Activated T-cell treated with anti-CD3 and anti-CD28 coated beads, Interleukin-2, amount 50 U/mL, for 4 hours (primary cell): ENCODE data around the gene MAD2L2. TPM values are rescaled to one million over a fixed set of nuclear protein-coding genes. Genes with fewer than 3 reads are reported as not detected.

Source experiments
- ATAC-seq, 2 donors: fragments of 200-7000 bp; cut with Tn5 transposase; one replicate each; pipeline ENCODE4 v1.10.0; 2021
- DNase-seq: peaks from one replicate; pipeline ENCODE4 v3.0.0-alpha.2; 2020
- H3K27me3 Mint-ChIP-seq: one replicate; pipeline ENCODE4 v1.8.0; 2021; ENCODE audit warnings: low read depth, mixed read lengths
- H3K36me3 Mint-ChIP-seq: one replicate; pipeline ENCODE4 v1.8.0; 2022; ENCODE audit warnings: mixed read lengths; ENCODE audit not compliant: insufficient read depth
- H3K4me1 Mint-ChIP-seq: one replicate; pipeline ENCODE4 v1.8.0; 2021; ENCODE audit warnings: low read depth, mixed read lengths
- H3K4me3 Mint-ChIP-seq: one replicate; pipeline ENCODE4 v1.8.0; 2021; ENCODE audit warnings: mild to moderate bottlenecking, moderate library complexity, mixed read lengths
- H3K9me3 Mint-ChIP-seq: one replicate; pipeline ENCODE4 v1.8.0; 2021; ENCODE audit warnings: mixed read lengths
- total RNA-seq, 3 donors: library from RNA; stranded (reverse); gene quantifications; one replicate each; pipeline ENCODE4 v1.2.1, GENCODE V29; 2021

MAD2L2 gene
- total RNA-seq, 3 donors from 2014 or later, result 60.7 to 67.1 (median 63.0) TPM

- H3K4me1 Mint-ChIP-seq, result peaks cover 7% of the 10 kb centered on the region
- H3K36me3 Mint-ChIP-seq, result no peaks in the 10 kb centered on the region
- H3K4me3 Mint-ChIP-seq, result no peak overlapping the region
- peaks cover 16% of the 10 kb centered on the region for H3K27me3 Mint-ChIP-seq
- H3K9me3 Mint-ChIP-seq, result no peaks in the 10 kb centered on the region
- ATAC-seq, result no peak
- no peak for DNase-seq
Measured at GRCh38 chr1:11697893-11698210, 16.9 kb upstream of the MAD2L2 start.

GRCh38 chr1:11697188-11697892 lies 16.4 kb upstream of the MAD2L2 start:
- DNase-seq (no peak), ATAC-seq (no peak)
- H3K4me1 Mint-ChIP-seq, result peaks cover 12% of the 10 kb centered on the region
- H3K9me3 Mint-ChIP-seq, result no peaks in the 10 kb centered on the region
- no peak overlapping the region for H3K4me3 Mint-ChIP-seq
- H3K27me3 Mint-ChIP-seq, result peaks cover 19% of the 10 kb centered on the region
- no peaks in the 10 kb centered on the region for H3K36me3 Mint-ChIP-seq

GRCh38 chr1:11695861-11696260 lies 14.9 kb upstream of the MAD2L2 start:
- peaks cover 19% of the 10 kb centered on the region for H3K27me3 Mint-ChIP-seq
- no peak for ATAC-seq
- H3K36me3 Mint-ChIP-seq, result no peaks in the 10 kb centered on the region
- DNase-seq, result no peak
- peaks cover 15% of the 10 kb centered on the region for H3K4me1 Mint-ChIP-seq
- no peaks in the 10 kb centered on the region for H3K9me3 Mint-ChIP-seq
- H3K4me3 Mint-ChIP-seq, result no peak overlapping the region

GRCh38 chr1:11693917-11694316 lies 13.0 kb upstream of the MAD2L2 start:
- Mint-ChIP-seq H3K4me1 (peaks cover 25% of the 10 kb centered on the region), H3K9me3 (no peaks in the 10 kb centered on the region), H3K36me3 (no peaks in the 10 kb centered on the region), H3K27me3 (peaks cover 35% of the 10 kb centered on the region), H3K4me3 (no peak overlapping the region)
- DNase-seq, result no peak
- no peak for ATAC-seq

GRCh38 chr1:11693024-11693590 lies 12.2 kb upstream of the MAD2L2 start:
- Mint-ChIP-seq H3K9me3 (no peaks in the 10 kb centered on the region), H3K4me3 (peak overlapping the region; percentile 55), H3K36me3 (no peaks in the 10 kb centered on the region), H3K27me3 (peaks cover 43% of the 10 kb centered on the region), H3K4me1 (peaks cover 25% of the 10 kb centered on the region)
- DNase-seq (peak; percentile 16), ATAC-seq (peak; percentile 73 to 74)

GRCh38 chr1:11691928-11692711 lies 11.2 kb upstream of the MAD2L2 start:
- Mint-ChIP-seq H3K36me3 (no peaks in the 10 kb centered on the region), H3K4me1 (peaks cover 25% of the 10 kb centered on the region), H3K4me3 (peak overlapping the region; percentile 63), H3K27me3 (peaks cover 53% of the 10 kb centered on the region), H3K9me3 (no peaks in the 10 kb centered on the region)
- ATAC-seq (no peak), DNase-seq (no peak)

GRCh38 chr1:11691302-11691914 lies 10.5 kb upstream of the MAD2L2 start, which contains the start of gene DRAXIN:
Gene DRAXIN (plus strand): TSS chr1:11691710. CDS start chr1:11706259, 14,549 bp downstream.
- no peaks in the 10 kb centered on the region for H3K36me3 Mint-ChIP-seq
- H3K27me3 Mint-ChIP-seq, result peaks cover 53% of the 10 kb centered on the region
- DNase-seq, result no peak
- H3K4me3 Mint-ChIP-seq, result peak within 1 kb of the TSS; percentile 63
- ATAC-seq, result peak; percentile 47 to 51
- peaks cover 25% of the 10 kb centered on the region for H3K4me1 Mint-ChIP-seq
- no peaks in the 10 kb centered on the region for H3K9me3 Mint-ChIP-seq

GRCh38 chr1:11690397-11691301 lies 9.7 kb upstream of the MAD2L2 start:
- DNase-seq, result no peak
- no peak for ATAC-seq
- Mint-ChIP-seq H3K27me3 (peaks cover 56% of the 10 kb centered on the region), H3K36me3 (no peaks in the 10 kb centered on the region), H3K9me3 (no peaks in the 10 kb centered on the region), H3K4me1 (peaks cover 25% of the 10 kb centered on the region), H3K4me3 (peak overlapping the region; percentile 34)

GRCh38 chr1:11688506-11688905 lies 7.6 kb upstream of the MAD2L2 start:
- ATAC-seq (no peak), DNase-seq (no peak)
- Mint-ChIP-seq H3K27me3 (peaks cover 48% of the 10 kb centered on the region), H3K4me1 (peaks cover 22% of the 10 kb centered on the region), H3K9me3 (no peaks in the 10 kb centered on the region), H3K4me3 (no peak overlapping the region), H3K36me3 (no peaks in the 10 kb centered on the region)

GRCh38 chr1:11685210-11685752 lies 4.3 kb upstream of the MAD2L2 start:
- H3K36me3 Mint-ChIP-seq, result no peaks in the 10 kb centered on the region
- DNase-seq, result no peak
- H3K4me1 Mint-ChIP-seq, result peaks cover 8% of the 10 kb centered on the region
- H3K4me3 Mint-ChIP-seq, result no peak overlapping the region
- no peak for ATAC-seq
- H3K9me3 Mint-ChIP-seq, result no peaks in the 10 kb centered on the region
- peaks cover 31% of the 10 kb centered on the region for H3K27me3 Mint-ChIP-seq

GRCh38 chr1:11684070-11684469 lies 3.1 kb upstream of the MAD2L2 start:
- no peak for ATAC-seq
- H3K4me1 Mint-ChIP-seq, result peaks cover 11% of the 10 kb centered on the region

GRCh38 chr1:11682799-11683198 lies 1.9 kb upstream of the MAD2L2 start:
- Mint-ChIP-seq H3K4me1 (peaks cover 15% of the 10 kb centered on the region), H3K4me3 (no peak overlapping the region)

More at GRCh38 chr1:11684070-11684469, 3.1 kb upstream of the MAD2L2 start:
- no peaks in the 10 kb centered on the region for H3K9me3 Mint-ChIP-seq
- H3K4me3 Mint-ChIP-seq, result no peak overlapping the region
- no peak for DNase-seq
- peaks cover 21% of the 10 kb centered on the region for H3K27me3 Mint-ChIP-seq
- no peaks in the 10 kb centered on the region for H3K36me3 Mint-ChIP-seq

GRCh38 chr1:11682287-11682771 lies 1.4 kb upstream of the MAD2L2 start:
- ATAC-seq (no peak), DNase-seq (no peak)
- Mint-ChIP-seq H3K4me1 (peaks cover 15% of the 10 kb centered on the region), H3K27me3 (peaks cover 4% of the 10 kb centered on the region), H3K36me3 (no peaks in the 10 kb centered on the region), H3K4me3 (peak overlapping the region; percentile 88), H3K9me3 (no peaks in the 10 kb centered on the region)

More at GRCh38 chr1:11682799-11683198, 1.9 kb upstream of the MAD2L2 start:
- Mint-ChIP-seq H3K36me3 (no peaks in the 10 kb centered on the region), H3K27me3 (peaks cover 9% of the 10 kb centered on the region), H3K9me3 (no peaks in the 10 kb centered on the region)
- DNase-seq (no peak), ATAC-seq (no peak)
